HG02571 (cell line): Measurements from ENCODE around the gene DRG2.

Source experiments
- ATAC-seq: cut with Tn5 transposase; IDR thresholded peaks from one replicate; pipeline ENCODE4 v1.9.1; 2021; ENCODE audit warnings: mild to moderate bottlenecking, moderate library complexity; ENCODE audit not compliant: unreplicated experiment

Gene DRG2

GRCh38 chr17:18142417-18142816 is 54.7 kb downstream of the DRG2 start:
- no peak for ATAC-seq

DNA sequence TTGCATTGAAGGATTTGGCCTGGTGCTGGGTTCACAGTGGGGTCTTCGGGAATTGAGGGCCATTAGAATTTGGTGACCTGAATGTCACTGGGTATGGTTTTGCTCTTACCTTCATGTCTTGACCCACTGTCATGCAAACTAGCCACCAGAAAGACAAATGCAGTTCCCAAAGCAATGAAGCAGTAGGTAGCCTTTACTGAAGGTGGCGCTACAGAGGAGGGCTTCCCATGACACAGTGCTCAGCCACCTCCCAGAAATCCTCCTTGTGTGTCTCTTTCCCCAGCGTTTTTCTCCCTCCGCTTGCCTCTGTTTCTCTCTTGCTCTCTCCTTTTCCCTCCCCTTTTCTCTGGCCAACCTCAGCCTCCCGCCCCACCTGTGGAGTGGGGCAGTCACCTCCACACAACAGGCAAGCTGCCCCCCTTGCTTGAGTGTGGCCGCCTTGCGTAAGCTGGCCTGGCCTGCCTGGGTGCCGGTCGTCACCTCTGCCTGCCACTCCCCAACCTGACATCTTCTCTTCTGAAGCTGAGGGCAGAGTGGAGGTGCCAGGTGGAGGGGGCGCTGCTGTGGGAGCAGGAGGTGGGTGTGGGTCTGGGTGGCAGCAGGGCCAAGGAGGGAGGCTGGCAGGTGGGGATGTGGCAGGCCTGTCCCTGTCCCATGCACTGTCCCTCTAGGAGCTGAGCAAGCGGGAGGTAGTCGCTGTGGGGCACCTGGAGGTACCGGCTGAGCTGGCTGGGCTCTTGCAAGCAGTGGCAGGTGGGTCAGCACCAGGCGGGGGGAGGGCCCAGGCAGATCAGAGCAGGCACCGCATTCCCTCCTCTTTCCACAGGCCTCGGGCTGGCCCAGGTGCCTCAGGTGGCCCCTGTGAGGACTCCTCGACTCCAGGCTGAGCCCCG is 55.5 kb downstream of the DRG2 start:
- ATAC-seq: no peak

DNA sequence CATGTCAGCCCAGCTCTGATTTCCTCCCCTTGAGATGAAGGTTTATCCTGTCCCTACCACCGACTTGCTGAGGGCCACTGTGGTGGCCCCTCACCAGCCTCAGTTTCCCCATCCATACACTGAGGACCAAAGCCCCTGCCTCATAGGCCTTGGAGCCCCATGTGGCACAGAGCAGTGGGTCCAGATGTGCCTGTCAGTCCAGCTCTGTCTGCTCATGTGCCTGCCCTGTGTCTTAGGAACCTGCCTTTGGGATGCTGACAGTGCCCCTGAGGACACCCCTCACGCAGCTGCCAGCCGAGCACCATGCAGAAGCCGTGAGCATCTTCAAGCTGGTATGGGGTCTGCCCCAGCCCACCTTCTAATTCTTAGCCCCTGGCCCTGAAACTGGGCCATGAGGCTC is 56.5 kb downstream of the DRG2 start:
- ATAC-seq: no peak

DNA sequence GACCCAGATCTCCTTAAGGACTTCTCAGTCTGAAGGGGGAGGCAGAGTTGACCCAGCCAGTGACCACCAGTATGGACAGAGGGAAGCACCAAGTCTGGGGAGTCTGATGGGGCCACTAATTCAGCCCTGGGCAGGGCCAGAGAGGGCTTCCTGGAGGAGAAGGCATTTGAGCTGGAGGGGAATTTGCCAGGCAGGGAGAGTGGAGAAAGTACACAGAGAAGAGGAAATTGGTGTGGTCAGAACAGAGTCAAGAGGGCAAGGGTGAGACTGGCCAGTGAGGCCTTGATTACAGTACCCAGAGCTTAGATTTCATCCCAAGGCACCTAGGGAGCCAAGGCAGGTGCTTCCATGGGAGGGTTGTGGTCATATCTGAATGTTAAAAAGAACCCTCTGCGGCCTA is 57.1 kb downstream of the DRG2 start:
- ATAC-seq: no peak

DNA sequence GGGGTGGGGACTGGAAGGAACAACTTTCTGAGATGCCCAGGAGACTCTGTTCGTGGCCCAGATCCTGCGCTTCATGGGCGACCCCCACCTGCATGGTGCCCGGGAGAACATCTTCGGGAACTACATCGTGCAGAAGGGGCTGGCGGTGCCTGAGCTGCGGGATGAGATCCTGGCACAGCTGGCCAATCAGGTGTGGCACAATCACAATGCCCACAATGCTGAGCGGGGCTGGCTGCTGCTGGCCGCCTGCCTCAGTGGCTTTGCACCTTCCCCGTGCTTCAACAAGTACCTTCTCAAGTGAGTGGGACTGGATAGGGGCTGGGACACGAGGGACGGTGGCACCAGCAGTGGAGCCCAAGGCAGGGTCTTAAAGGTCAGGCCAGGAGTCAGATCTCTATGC is 58.1 kb downstream of the DRG2 start:
- no peak for ATAC-seq

GRCh38 chr17:18146259-18146658 is 58.5 kb downstream of the DRG2 start:
- no peak for ATAC-seq

- no peak for ATAC-seq
Measured at GRCh38 chr17:18146980-18147379, 59.2 kb downstream of the DRG2 start.

DNA sequence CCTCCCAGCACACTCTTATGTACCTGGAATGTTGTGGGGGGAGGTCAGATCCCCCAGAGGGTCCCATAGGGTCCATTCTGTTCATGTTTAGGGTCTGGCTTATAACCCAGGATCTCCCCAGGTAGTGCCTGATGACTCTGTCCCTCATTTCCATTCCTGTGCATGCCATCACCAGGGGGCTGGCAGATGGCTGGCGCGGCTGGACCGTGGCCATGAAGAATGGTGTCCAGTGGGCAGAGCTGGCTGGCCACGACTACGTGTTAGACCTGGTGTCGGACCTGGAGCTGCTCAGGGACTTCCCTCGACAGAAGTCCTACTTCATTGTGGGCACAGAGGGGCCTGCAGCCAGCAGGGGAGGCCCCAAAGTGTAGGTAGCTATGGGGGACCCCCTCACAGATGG is 60.8 kb downstream of the DRG2 start:
- ATAC-seq: no peak

DNA sequence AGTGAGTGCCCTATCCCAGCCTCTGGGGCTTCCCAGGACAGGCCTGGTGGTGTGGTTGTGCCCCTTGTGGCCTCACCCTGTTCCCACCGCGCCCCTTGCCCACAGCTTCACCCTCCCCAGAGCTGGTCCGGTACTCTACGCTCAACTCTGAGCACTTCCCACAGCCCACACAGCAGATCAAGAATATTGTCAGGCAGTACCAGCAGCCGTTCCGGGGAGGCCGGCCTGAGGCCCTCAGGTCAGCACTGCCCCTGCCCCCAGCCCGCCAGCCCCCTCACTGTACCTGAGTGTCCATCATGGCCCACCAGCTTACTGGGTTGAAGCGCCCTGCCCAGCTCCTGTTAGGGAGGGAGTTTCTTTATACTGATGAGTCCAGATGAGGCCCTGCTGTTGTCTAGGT is 63.5 kb downstream of the DRG2 start:
- no peak for ATAC-seq

- no peak for ATAC-seq
Measured at GRCh38 chr17:18155179-18155578, 67.4 kb downstream of the DRG2 start.

DNA sequence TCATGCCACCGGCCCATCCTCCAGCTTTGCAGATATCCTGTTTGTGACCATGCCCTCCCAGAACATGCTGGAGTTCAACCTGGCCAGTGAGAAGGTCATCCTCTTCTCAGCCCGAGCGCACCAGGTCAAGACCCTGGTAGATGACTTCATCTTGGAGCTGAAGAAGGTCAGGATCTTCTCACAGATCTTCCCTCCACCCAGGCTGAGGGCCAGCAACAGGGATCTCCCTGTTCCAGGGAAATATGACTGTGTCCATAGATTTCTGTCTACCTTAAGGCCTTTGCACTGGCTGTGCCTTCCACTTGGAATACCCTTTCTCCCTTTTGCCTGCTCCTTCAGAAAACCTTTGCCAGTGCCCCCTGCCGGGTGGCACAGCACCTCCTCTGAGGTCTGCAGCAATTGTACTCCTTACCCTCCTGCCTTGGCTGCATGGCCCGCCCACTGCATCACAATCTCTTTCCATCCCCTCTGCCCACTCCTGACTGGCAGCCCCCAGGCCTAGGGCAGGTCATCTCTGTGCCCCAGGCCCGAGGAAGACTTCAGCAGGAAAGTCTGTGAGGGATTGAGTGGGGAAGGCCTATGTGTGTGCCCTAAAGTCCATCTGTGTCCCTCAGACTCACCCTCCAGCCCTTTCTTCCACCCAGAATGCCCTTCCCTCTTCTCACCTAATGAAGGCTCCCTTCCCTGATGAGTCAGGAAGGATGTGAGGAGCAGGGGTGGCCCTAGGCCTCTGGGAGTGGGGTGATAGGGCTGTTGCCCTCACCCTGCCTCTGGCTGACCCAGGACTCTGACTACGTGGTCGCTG is 68.6 kb downstream of the DRG2 start:
- ATAC-seq: no peak

DNA sequence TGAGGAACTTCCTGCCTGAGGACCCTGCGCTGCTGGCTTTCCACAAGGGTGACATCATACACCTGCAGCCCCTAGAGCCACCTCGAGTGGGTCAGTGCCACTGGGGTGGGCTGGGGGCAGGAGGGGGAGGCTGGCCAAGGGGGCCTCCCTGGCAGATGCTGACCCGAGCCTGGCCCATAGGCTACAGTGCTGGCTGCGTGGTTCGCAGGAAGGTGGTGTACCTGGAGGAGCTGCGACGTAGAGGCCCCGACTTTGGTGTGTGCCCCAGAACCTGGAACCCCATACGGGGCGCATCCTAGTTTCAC is 69.2 kb downstream of the DRG2 start:
- ATAC-seq: no peak
